HG03432 (cell line): ENCODE results near the gene TSBP1.
A peak's percentile ranks its signal among the peaks of the same experiment; 100 is the strongest.

Source experiments
- ATAC-seq: cut with Tn5 transposase; IDR thresholded peaks from one replicate; pipeline ENCODE4 v1.9.1; 2021; ENCODE audit warnings: mild to moderate bottlenecking, moderate library complexity; ENCODE audit not compliant: unreplicated experiment

Gene TSBP1

GRCh38 chr6:32371803-32372202, at the start of gene TSBP1:
TSBP1 (minus strand) TSS chr6:32371903; CDS start chr6:32371706, 197 bp downstream.
- no peak for ATAC-seq

GRCh38 chr6:32416036-32416435, 44.3 kb upstream of the TSBP1 start:
- ATAC-seq, result no peak

GRCh38 chr6:32415521-32416019, 43.9 kb upstream of the TSBP1 start:
- ATAC-seq, result no peak

GRCh38 chr6:32413427-32414047, 41.8 kb upstream of the TSBP1 start:
- ATAC-seq, result peak; percentile 42

- no peak for ATAC-seq
Observed at GRCh38 chr6:32411566-32412327, 40.0 kb upstream of the TSBP1 start.

GRCh38 chr6:32410906-32411305, 39.2 kb upstream of the TSBP1 start:
- ATAC-seq, result no peak

- ATAC-seq, result no peak
Observed at GRCh38 chr6:32406857-32407256, 35.2 kb upstream of the TSBP1 start, which contains the start of gene BTNL2. BTNL2 (minus strand) TSS chr6:32407181; CDS start chr6:32407123, 58 bp downstream.

- no peak for ATAC-seq
Observed at GRCh38 chr6:32406197-32406596, 34.5 kb upstream of the TSBP1 start.

- ATAC-seq, result no peak
Observed at GRCh38 chr6:32405656-32406055, 34.0 kb upstream of the TSBP1 start.

- ATAC-seq, result no peak
Observed at GRCh38 chr6:32402812-32403211, 31.1 kb upstream of the TSBP1 start.

- no peak for ATAC-seq
Observed at GRCh38 chr6:32401284-32401963, 29.7 kb upstream of the TSBP1 start.

GRCh38 chr6:32397252-32397920, 25.7 kb upstream of the TSBP1 start:
- peak; percentile 87 for ATAC-seq

GRCh38 chr6:32396028-32396427, 24.3 kb upstream of the TSBP1 start:
- no peak for ATAC-seq

GRCh38 chr6:32393665-32394420, 22.1 kb upstream of the TSBP1 start:
- ATAC-seq, result no peak

GRCh38 chr6:32391505-32391904, 19.8 kb upstream of the TSBP1 start:
- ATAC-seq, result no peak

- ATAC-seq, result no peak
Observed at GRCh38 chr6:32387589-32388340, 16.1 kb upstream of the TSBP1 start.

GRCh38 chr6:32386040-32386439, 14.3 kb upstream of the TSBP1 start:
- ATAC-seq, result no peak

GRCh38 chr6:32382757-32383420, 11.2 kb upstream of the TSBP1 start:
- no peak for ATAC-seq

GRCh38 chr6:32379545-32379944, 7.8 kb upstream of the TSBP1 start:
- no peak for ATAC-seq
